Heart left ventricle (tissue), 13 donors: ENCODE measurements around the gene PALM3.

ENCODE experiments used
- CTCF ChIP-seq, 12 donors: fragments of 200-600 bp; sonication (generic) in 4 of 12; IDR thresholded peaks; one replicate each; pipeline versions ENCODE4 v1.5.0 to v1.8.0; 2018 to 2022; ENCODE audit warnings: antibody characterized with exemption in 12 of 12, mild to moderate bottlenecking in 5 of 12
- POLR2A ChIP-seq, 2 donors: fragments of 450-650 bp; IDR thresholded peaks; one replicate each; pipeline ENCODE4 v1.6.1; 2017; ENCODE audit warnings: antibody characterized with exemption in 2 of 2, mild to moderate bottlenecking in 2 of 2, moderate library complexity in 2 of 2
- donor health status: ischemic (EF 13 %, LVEDD 7.1; RV severe dilation, severe dysfunction).
- donor health status: DM: no; HTN: yes; CAD: no.
- donor health status: DM: no; HTN: no; CAD: no.
- donor health status: ischemic (EF 25% LVEDD 6.9; RV normal size, moderate dysfunction).
- donor health status: ischemic (EF 25% LVEDD 5.7; RV mildly dilated, moderate dysfunction).
- donor health status: ischemic (EF 35%, LVEDD 5.7; RV mildly dilated, moderate dysfunction).
- donor health status: nonischemic (EF 11% LVEDD 7.7; RV severe dilation, severe dysfunction).
- donor health status: DM: yes; HTN: yes; CAD: no.
- donor health status: PGD.
- donor health status: ischemic (EF 29% LVEDD 5.4; RV normal size, mild dysfunction).
- donor health status: nonischemic (EF 23%, LVEDD 6.1; RV moderate dilation, normal function).

GRCh38 chr19:14103310-14103709 lies 41.4 kb upstream of the PALM3 start:
- TF ChIP-seq POLR2A (IDR thresholded peaks at IDR 0.05) (no peak), CTCF (IDR thresholded peaks at IDR 0.05) (no peak)
